Suprapubic skin (tissue), 4 donors: ENCODE measurements around the gene MYO5B. TPM values are rescaled to one million over a fixed set of nuclear protein-coding genes. Genes with fewer than 3 reads are reported as not detected.

ENCODE experiments used
- DNase-seq, 2 donors: peaks; one replicate each; pipeline ENCODE4 v3.0.0-alpha.2; 2019; ENCODE audit warnings: low spot score in 2 of 2
- H3K27ac ChIP-seq: fragments of 200-600 bp; sonication (generic); one replicate; pipeline ENCODE4 v1.5.1; 2019
- H3K27me3 ChIP-seq: fragments of 200-600 bp; sonication (generic); one replicate; pipeline ENCODE4 v1.5.1; 2019
- H3K36me3 ChIP-seq: fragments of 200-600 bp; sonication (generic); one replicate; pipeline ENCODE4 v1.5.1; 2019
- H3K4me1 ChIP-seq: fragments of 200-600 bp; sonication (generic); one replicate; pipeline ENCODE4 v1.5.1; 2019
- H3K4me3 ChIP-seq: fragments of 200-600 bp; sonication (generic); one replicate; pipeline ENCODE4 v1.5.1; 2019; ENCODE audit warnings: mild to moderate bottlenecking
- H3K9me3 ChIP-seq: fragments of 200-600 bp; sonication (generic); one replicate; pipeline ENCODE4 v1.5.1; 2019
- EP300 ChIP-seq: sonication (generic); formaldehyde crosslinking; IDR thresholded peaks from one replicate; pipeline ENCODE4 v1.6.1; 2017; ENCODE audit warnings: antibody characterized with exemption
- POLR2A ChIP-seq, 2 donors: fragments of 450-650 bp; IDR thresholded peaks; one replicate each; pipeline ENCODE4 v1.6.1; 2017; ENCODE audit warnings: antibody characterized with exemption in 2 of 2, mild to moderate bottlenecking in 2 of 2, moderate library complexity in 2 of 2
- POLR2AphosphoS5 ChIP-seq, 3 donors: sonication (generic); formaldehyde crosslinking; IDR thresholded peaks; one replicate each; pipeline ENCODE4 v1.6.1; 2017; ENCODE audit warnings: antibody characterized with exemption in 3 of 3
- WGBS: methylation state at CpG from one replicate; pipeline ENCODE4 v1.1.5; 2018; 5-methylcytosine and 5-hydroxymethylcytosine counted together
- total RNA-seq, 4 donors: library from RNA; depleted of rRNA; stranded (reverse); fragments of >200 nt; gene quantifications; one replicate each; pipeline ENCODE4 v1.1.0, GENCODE V29; 2016
- TF ChIP-seq, protein P1 (sequence below), 2 donors: fragments of 200-600 bp in 1 of 2; fragments of 450-650 bp in 1 of 2; sonication (generic) in 1 of 2; IDR thresholded peaks; one replicate each; pipeline ENCODE4 v1.5.1; 2016 to 2019; ENCODE audit warnings: antibody characterized with exemption in 2 of 2, mild to moderate bottlenecking in 1 of 2, moderate library complexity in 1 of 2

Gene MYO5B
- total RNA-seq, 4 donors from 2014 or later: 30.3 to 44.4 (median 40.7) TPM

DNA sequence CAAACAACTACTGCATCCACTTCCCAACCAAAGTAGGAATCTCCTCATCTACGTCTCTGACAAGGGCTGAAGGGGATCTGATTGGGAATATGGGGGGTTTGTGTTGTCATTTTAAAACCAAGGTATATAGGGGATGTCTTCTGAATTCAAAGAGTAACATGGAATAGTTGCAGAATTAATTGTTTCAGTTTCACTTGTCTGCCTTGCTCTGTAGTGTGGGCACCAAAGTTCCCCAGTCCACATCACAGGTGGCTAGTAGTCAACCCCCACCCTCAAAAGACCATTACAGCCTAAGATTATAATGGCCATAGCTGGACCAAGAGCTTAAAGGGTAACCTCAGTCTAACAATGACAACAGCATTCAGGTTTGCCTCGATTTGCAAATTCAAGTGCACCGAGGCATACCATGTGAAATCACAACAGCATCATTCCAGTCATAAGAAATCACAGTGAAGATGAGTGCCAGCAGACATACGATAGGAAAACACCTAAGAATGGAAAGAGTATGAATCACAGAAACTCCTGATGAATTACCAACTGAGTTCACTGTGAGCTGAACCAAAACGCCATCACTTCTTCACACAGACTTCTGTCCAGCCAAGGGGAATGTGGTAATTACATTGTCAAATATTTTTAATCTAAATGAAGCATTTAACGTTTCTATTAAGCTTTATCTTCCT is 52.4 kb downstream of the MYO5B start:
- Histone ChIP-seq H3K9me3 (no peaks in the 10 kb centered on the region), H3K36me3 (no peaks in the 10 kb centered on the region), H3K27ac (no peak overlapping the region), H3K4me3 (no peak overlapping the region), H3K27me3 (no peaks in the 10 kb centered on the region), H3K4me1 (peaks cover 4% of the 10 kb centered on the region)
- WGBS: 64% methylated on average over 6 of the region's 6 CpGs
- TF ChIP-seq EP300 (no peak), POLR2AphosphoS5 (IDR thresholded peaks at IDR 0.05) (no peak), POLR2A (IDR thresholded peaks at IDR 0.05) (no peak)
- TF ChIP-seq, protein P1, sequence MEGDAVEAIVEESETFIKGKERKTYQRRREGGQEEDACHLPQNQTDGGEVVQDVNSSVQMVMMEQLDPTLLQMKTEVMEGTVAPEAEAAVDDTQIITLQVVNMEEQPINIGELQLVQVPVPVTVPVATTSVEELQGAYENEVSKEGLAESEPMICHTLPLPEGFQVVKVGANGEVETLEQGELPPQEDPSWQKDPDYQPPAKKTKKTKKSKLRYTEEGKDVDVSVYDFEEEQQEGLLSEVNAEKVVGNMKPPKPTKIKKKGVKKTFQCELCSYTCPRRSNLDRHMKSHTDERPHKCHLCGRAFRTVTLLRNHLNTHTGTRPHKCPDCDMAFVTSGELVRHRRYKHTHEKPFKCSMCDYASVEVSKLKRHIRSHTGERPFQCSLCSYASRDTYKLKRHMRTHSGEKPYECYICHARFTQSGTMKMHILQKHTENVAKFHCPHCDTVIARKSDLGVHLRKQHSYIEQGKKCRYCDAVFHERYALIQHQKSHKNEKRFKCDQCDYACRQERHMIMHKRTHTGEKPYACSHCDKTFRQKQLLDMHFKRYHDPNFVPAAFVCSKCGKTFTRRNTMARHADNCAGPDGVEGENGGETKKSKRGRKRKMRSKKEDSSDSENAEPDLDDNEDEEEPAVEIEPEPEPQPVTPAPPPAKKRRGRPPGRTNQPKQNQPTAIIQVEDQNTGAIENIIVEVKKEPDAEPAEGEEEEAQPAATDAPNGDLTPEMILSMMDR (IDR thresholded peaks at IDR 0.05): no peak
- DNase-seq: no peak

DNA sequence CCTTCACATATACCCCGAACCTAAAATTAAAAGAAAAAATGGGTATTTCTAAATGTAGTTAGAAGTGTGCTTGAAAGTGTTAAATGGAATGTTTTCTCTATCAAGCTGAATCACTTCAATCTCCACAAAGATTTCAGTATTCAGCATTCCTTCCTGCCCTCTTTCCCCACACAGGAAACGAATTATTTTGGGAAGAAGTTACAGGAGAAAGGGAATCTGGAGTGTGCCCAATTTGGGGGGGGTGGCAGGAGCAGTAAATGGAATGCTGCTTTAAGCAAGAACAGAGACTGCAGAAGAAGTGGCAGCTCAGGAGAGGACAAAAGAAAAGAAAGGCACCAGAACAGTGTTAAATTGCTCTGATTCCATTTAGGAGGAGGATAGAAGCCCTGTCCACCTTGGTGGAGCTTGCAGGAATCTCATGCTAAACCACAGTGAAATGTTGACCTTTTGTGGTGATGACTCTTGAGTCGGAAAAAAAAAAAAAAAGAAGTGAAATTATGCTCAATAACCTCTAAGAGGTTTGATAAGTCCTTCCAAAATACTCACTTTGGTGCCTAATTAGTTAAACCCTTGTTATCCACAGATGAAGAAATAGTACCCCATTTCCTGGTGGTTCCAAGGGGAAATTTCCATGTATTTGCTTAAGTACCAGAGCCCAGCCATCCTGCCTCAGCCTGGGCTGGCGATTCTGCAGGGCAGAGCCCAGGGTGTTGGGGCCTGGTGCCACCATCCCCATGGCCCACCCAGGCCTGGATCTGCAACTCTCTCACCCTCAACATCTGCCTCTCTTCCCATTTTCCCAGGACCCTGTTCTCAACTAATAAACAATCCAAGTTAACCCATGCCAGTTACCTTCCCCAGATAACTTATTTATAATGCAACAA is 56.5 kb downstream of the MYO5B start:
- H3K27ac ChIP-seq: no peak overlapping the region
- DNase-seq: no peak
- WGBS: 68% methylated on average over 4 of the region's 4 CpGs
- no peak overlapping the region for H3K4me3 ChIP-seq
- H3K27me3 ChIP-seq: peaks cover 4% of the 10 kb centered on the region
- H3K36me3 ChIP-seq: no peaks in the 10 kb centered on the region
- H3K4me1 ChIP-seq: no peaks in the 10 kb centered on the region
- TF ChIP-seq POLR2AphosphoS5 (IDR thresholded peaks at IDR 0.05) (no peak), EP300 (no peak), POLR2A (IDR thresholded peaks at IDR 0.05) (no peak)
- TF ChIP-seq, protein P1 (IDR thresholded peaks at IDR 0.05): no peak
- H3K9me3 ChIP-seq: no peaks in the 10 kb centered on the region

DNA sequence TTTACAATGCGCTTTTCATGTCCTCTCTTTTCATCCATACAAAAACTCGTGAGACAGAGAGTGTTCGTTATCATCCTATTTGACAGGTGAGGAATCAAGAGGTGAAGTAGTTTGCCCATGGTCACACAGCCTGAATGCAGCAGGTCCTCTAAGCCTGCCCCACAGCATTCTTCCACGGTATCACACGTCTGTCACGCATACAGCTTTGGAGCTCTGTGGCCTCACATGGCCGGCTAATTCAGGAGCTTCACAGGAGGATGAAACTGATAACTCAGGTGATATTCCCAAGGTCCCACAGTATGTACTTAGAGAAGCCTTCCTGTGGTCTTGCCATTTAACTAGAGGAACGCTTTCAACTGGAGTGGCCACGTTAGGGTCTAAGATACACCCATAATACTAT is 59.0 kb downstream of the MYO5B start:
- WGBS: 83% methylated on average over 9 of the region's 9 CpGs
- no peak overlapping the region for H3K4me3 ChIP-seq
- no peaks in the 10 kb centered on the region for H3K9me3 ChIP-seq
- H3K4me1 ChIP-seq: no peaks in the 10 kb centered on the region
- H3K27me3 ChIP-seq: peaks cover 4% of the 10 kb centered on the region
- TF ChIP-seq EP300 (no peak), POLR2A (IDR thresholded peaks at IDR 0.05) (no peak), POLR2AphosphoS5 (IDR thresholded peaks at IDR 0.05) (no peak)
- TF ChIP-seq, protein P1 (IDR thresholded peaks at IDR 0.05): no peak
- DNase-seq: no peak
- H3K36me3 ChIP-seq: no peaks in the 10 kb centered on the region
- no peak overlapping the region for H3K27ac ChIP-seq

DNA sequence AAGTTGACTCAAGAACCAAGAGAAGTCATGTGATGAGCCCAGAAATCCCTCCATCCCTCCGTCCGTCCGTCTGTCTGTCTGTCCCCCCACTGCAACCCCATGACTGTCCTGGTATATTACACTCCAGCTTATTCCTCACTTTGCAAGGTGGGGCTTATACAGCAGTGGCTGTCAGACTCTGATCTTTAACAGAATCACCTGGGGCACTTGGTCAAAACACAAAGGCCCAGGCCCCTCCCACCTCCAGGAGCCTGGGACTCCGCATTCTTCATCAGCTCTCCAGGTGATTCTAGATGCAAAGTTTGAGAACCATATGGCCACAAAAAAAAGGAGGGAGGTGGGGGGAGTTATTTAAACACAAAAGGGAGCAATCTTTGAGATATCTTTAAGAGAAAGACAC is 61.4 kb downstream of the MYO5B start:
- 71% methylated on average over 4 of the region's 4 CpGs for WGBS
- H3K27me3 ChIP-seq: peaks cover 4% of the 10 kb centered on the region
- no peaks in the 10 kb centered on the region for H3K36me3 ChIP-seq
- H3K4me1 ChIP-seq: no peaks in the 10 kb centered on the region
- H3K27ac ChIP-seq: no peak overlapping the region
- H3K9me3 ChIP-seq: no peaks in the 10 kb centered on the region
- DNase-seq: no peak
- no peak overlapping the region for H3K4me3 ChIP-seq
- no peak for TF ChIP-seq EP300
- TF ChIP-seq, protein P1 (IDR thresholded peaks at IDR 0.05): no peak
- TF ChIP-seq POLR2AphosphoS5 (IDR thresholded peaks at IDR 0.05): no peak
- TF ChIP-seq POLR2A (IDR thresholded peaks at IDR 0.05): no peak

DNA sequence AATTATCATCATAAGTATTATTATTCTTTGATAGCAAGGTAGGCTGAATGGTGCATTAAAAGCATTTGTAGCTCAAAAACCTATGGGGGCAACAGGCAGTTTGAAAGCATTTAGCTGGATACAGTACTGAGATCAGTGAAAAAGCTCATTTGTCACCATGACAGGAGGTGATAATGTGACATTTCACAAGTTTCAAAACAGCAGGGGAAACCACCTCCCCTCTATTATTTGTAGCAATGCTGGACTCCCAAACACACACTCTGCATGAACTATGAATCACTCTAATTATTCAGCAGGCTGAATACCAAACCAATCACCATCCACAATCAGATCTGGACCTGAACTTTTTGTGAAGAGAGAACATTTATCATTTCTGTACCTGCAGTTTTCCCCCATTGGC is 63.4 kb downstream of the MYO5B start:
- Histone ChIP-seq H3K9me3 (no peaks in the 10 kb centered on the region), H3K4me1 (no peaks in the 10 kb centered on the region), H3K27me3 (peaks cover 4% of the 10 kb centered on the region), H3K4me3 (no peak overlapping the region), H3K27ac (no peak overlapping the region), H3K36me3 (no peaks in the 10 kb centered on the region)
- DNase-seq: no peak
- TF ChIP-seq EP300: no peak
- TF ChIP-seq, protein P1 (IDR thresholded peaks at IDR 0.05): no peak
- TF ChIP-seq POLR2A (IDR thresholded peaks at IDR 0.05): no peak
- no peak for TF ChIP-seq POLR2AphosphoS5 (IDR thresholded peaks at IDR 0.05)
